BE2C (cell line): ENCODE measurements around the gene RALGPS1.

ENCODE experiments used
- DNase-seq: peaks from one replicate; pipeline ENCODE4 v3.0.0-alpha.2; 2020
- H3K27me3 ChIP-seq: fragments of 250-450 bp; sonication (Bioruptor Pico); 2 replicates; pipeline ENCODE4 v1.5.1; 2020; ENCODE audit warnings: mild to moderate bottlenecking
- H3K36me3 ChIP-seq: fragments of 250-450 bp; sonication (Bioruptor Pico); 2 replicates; pipeline ENCODE4 v1.5.1; 2020; ENCODE audit warnings: mild to moderate bottlenecking
- H3K4me1 ChIP-seq: fragments of 250-450 bp; sonication (Bioruptor Pico); 2 replicates; pipeline ENCODE4 v1.5.1; 2020
- H3K4me3 ChIP-seq: 2 replicates; pipeline ENCODE4 v1.5.1; 2011; ENCODE audit warnings: low read depth, low read length
- H3K9me3 ChIP-seq: fragments of 250-450 bp; sonication (Bioruptor Pico); 2 replicates; pipeline ENCODE4 v1.5.1; 2020
- TF ChIP-seq, protein P1 (sequence below): IDR thresholded peaks from 2 replicates; pipeline ENCODE4 v1.5.1; 2012; ENCODE audit warnings: mild to moderate bottlenecking, low read depth, low read length

Gene RALGPS1

DNA sequence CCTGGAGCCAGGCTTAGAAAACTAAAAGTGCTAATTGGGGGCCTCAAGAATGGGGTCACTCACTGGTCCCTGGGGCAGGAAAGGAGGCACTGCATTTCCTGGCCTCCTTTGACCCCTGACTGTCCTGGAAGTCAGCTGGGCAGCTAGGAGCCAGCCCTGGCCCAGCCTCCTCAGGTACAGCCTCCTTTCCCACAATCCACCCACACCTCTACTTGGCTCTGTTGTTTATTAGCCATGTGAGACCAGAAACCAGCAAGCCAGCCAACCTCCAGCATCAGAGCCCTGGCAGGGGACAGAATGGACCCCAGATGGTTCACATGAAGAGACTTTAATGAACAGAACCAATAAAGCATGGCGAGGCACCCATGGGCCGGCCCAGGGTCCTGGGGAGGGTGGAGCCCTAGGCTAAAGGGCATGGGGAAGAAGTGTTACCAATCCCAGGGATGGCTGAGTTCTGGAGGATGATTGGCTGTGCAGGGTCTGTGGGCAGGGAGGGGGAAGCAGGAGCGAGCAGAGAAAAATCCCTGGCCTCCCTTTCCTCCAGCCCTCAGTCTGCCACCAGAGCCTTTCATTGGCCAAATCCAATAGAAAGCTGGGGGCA lies 263.2 kb downstream of the RALGPS1 start:
- H3K9me3 ChIP-seq: no peaks in the 10 kb centered on the region
- TF ChIP-seq, protein P1, sequence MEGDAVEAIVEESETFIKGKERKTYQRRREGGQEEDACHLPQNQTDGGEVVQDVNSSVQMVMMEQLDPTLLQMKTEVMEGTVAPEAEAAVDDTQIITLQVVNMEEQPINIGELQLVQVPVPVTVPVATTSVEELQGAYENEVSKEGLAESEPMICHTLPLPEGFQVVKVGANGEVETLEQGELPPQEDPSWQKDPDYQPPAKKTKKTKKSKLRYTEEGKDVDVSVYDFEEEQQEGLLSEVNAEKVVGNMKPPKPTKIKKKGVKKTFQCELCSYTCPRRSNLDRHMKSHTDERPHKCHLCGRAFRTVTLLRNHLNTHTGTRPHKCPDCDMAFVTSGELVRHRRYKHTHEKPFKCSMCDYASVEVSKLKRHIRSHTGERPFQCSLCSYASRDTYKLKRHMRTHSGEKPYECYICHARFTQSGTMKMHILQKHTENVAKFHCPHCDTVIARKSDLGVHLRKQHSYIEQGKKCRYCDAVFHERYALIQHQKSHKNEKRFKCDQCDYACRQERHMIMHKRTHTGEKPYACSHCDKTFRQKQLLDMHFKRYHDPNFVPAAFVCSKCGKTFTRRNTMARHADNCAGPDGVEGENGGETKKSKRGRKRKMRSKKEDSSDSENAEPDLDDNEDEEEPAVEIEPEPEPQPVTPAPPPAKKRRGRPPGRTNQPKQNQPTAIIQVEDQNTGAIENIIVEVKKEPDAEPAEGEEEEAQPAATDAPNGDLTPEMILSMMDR: no peak
- H3K27me3 ChIP-seq: no peaks in the 10 kb centered on the region
- no peaks in the 10 kb centered on the region for H3K4me1 ChIP-seq
- H3K36me3 ChIP-seq: no peaks in the 10 kb centered on the region
- H3K4me3 ChIP-seq: no peak overlapping the region
- DNase-seq: no peak

DNA sequence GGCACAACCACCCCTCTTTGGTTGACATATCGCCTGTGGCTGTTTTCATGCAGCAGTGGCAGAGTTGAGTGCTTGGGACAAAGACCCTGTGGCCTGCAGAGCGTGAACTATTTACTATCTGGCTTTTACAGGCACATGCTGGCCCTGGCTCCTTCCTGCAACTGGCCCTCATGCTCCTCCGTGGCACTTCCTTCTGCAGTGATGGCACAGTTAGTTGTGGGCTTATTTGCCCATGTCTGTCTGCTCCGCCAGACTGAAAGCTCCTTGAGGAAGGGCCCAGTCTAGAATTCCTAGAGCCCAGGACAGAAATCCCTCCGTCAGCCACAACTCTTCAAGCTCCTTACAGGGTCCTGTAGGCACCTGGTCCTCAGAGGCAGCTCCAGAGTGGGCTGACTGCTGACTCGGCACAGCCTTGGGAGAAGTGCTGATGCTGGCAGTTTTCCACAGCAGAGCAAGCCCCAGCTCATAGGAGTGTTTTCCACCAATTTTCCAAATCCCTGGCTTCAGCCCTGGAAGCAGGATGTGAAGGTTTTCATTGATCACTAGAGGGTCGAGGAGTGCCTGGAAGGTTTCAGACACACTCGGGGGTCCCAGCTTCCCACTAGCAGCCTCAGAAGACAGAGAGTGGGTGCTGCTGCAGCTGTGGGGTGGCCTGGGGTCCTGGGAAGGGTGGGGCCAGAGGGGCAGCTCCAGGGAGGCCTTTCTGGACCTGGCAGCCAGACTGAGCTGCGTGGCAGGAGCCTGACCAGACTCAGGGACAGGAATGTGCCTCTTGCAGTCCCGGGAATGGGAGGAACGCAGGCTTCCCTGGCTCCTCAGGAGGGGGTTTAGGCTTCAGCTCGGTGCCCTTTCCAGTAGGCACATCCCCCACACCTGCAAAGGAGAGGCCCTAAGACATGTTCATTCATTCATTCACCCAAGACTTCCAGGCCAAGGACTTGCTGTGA lies 264.4 kb downstream of the RALGPS1 start:
- no peaks in the 10 kb centered on the region for H3K9me3 ChIP-seq
- no peaks in the 10 kb centered on the region for H3K36me3 ChIP-seq
- H3K4me1 ChIP-seq: no peaks in the 10 kb centered on the region
- no peak overlapping the region for H3K4me3 ChIP-seq
- TF ChIP-seq, protein P1: no peak
- H3K27me3 ChIP-seq: no peaks in the 10 kb centered on the region
- no peak for DNase-seq

DNA sequence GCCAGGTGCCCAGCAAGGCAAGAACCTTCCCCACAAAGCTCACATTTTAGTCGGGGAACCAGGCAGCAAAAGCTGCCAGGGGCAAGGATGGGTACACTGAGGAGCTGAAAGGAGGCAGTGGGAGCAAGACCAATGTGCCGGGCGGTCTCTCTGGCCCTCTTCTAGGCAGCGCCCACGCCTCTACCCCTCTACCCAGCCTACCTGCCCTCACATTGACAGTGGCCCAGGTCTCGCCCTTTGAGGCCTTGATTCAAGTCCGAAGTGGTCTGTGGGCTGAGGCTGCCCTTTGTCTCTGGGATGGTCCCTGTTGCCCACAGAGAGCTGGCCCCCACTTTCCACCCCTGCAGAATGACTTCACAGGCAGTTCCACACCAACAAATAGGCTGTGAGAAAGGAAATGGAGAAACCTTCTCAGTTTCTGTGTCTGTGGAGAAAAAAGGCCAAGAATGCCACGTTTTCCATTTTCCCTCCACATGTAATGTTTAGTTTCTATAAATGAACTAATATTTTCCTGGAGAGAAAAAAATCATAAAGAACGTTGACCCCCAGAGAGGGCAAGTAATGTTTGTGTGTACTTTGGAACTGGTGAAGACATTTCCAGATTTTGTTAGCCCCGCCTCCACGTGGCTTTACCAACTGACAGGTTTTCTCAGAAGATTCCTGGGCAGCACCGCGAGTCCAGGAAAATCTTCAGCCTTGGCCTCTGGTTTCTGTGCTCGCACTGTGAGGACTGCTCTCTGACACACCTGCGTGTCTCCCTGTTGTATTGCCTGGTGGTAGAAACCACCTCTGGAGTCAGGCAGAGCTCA lies 265.3 kb downstream of the RALGPS1 start:
- DNase-seq: no peak
- Histone ChIP-seq H3K27me3 (no peaks in the 10 kb centered on the region), H3K9me3 (no peaks in the 10 kb centered on the region), H3K4me1 (no peaks in the 10 kb centered on the region), H3K4me3 (no peak overlapping the region), H3K36me3 (no peaks in the 10 kb centered on the region)
- TF ChIP-seq, protein P1: no peak

DNA sequence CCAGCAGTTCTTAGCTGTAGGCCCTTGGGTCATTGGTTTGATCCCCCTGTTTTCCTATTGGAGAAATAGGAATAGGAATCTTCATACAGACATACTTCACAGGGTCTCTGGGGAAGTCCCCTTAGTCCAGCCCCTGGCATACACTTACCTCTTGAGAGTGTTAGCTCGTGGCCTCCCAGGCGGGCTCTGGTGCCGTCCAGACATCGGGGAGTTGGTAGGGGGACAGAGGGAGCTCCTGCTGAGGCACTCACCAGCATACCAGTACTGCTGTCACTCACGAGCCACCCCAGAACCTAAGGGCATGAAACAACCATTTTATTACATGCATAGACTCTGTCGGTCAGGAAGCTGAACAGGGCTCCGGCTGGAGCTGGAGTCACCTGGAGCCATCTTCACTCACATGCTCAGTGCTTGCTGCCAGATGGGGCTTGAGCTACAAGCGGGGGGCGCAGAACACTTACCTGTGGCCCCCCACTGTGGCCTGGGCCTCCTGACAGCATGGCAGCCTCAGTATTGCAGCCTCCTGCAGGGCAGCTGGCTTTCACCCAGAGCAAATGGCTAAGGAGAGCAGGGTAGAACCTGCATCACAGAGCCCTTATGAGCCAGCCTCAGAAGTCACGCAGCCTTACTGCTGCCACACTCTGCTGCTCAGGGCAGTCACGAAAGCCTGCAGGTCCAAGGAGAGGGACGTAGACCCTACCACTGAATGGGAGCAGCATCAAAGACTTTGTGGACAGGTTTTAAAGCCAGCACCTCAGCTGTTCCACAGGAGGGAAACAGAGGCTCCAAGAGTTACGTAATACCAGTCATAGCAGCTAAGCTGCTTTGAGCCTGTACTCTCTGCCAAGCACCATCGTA lies 266.1 kb downstream of the RALGPS1 start:
- no peak overlapping the region for H3K4me3 ChIP-seq
- DNase-seq: no peak
- no peaks in the 10 kb centered on the region for H3K9me3 ChIP-seq
- TF ChIP-seq, protein P1: no peak
- H3K27me3 ChIP-seq: no peaks in the 10 kb centered on the region
- H3K36me3 ChIP-seq: no peaks in the 10 kb centered on the region
- no peaks in the 10 kb centered on the region for H3K4me1 ChIP-seq

- DNase-seq: no peak
- Histone ChIP-seq H3K27me3 (no peaks in the 10 kb centered on the region), H3K9me3 (no peaks in the 10 kb centered on the region), H3K4me3 (no peak overlapping the region), H3K36me3 (no peaks in the 10 kb centered on the region), H3K4me1 (no peaks in the 10 kb centered on the region)
- TF ChIP-seq, protein P1: no peak
These were observed 266.7 kb downstream of the RALGPS1 start for GRCh38 chr9:127181315-127181580.
